ENCODE results near the gene TMEM80. TPM values are rescaled to one million over a fixed set of nuclear protein-coding genes. Genes with fewer than 3 reads are reported as not detected.

Gene TMEM80
- total RNA-seq, 2 donors from 2014 or later, result 66.0 to 70.9 TPM

DNA sequence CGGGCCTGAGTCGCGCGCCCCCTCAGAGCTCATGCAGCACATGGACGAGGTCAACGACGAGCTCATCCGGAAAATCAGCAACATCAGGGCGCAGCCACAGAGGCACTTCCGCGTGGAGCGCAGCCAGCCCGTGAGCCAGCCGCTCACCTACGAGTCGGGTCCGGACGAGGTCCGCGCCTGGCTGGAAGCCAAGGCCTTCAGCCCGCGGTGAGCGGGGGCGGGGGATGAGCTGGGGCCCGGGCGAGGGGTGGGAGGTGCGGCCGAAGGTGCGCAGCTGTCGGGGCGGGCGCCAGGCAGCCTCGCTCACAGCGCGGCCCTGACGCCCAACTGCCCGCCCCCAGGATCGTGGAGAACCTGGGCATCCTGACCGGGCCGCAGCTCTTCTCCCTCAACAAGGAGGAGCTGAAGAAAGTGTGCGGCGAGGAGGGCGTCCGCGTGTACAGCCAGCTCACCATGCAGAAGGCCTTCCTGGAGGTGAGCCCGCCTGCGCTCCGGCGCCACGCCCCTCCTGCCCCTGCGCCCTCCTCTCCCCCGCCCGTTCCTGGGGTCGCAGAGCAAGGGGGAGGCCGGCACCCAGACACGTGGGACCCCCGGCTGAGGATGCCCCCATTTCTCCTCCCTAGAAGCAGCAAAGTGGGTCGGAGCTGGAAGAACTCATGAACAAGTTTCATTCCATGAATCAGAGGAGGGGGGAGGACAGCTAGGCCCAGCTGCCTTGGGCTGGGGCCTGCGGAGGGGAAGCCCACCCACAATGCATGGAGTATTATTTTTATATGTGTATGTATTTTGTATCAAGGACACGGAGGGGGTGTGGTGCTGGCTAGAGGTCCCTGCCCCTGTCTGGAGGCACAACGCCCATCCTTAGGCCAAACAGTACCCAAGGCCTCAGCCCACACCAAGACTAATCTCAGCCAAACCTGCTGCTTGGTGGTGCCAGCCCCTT, 30.9 kb downstream of the TMEM80 start:
- Histone ChIP-seq H3K4me1 (replicated peaks) (peaks cover 13% of the 10 kb centered on the region), H3K27me3 (replicated peaks; ENCODE audit: insufficient read depth) (no peaks in the 10 kb centered on the region), H3K36me3 (no peaks in the 10 kb centered on the region), H3K4me3 (peak overlapping the region; percentile 11 to 23), H3K9me3 (no peaks in the 10 kb centered on the region), H3K27ac (peak overlapping the region; percentile 74 to 76)
- intact Hi-C loops (cut with DNase I), result no loop called here
- WGBS, result 10% methylated on average over 60 of the region's 61 CpGs
- TF ChIP-seq POLR2A (IDR thresholded peaks at IDR 0.05) (peak; percentile 29), CTCF (IDR thresholded peaks at IDR 0.05) (no peak), POLR2AphosphoS5 (IDR thresholded peaks at IDR 0.05) (peak; percentile 43)
- peak; percentile 75 for DNase-seq (ENCODE audit: low spot score)

DNA sequence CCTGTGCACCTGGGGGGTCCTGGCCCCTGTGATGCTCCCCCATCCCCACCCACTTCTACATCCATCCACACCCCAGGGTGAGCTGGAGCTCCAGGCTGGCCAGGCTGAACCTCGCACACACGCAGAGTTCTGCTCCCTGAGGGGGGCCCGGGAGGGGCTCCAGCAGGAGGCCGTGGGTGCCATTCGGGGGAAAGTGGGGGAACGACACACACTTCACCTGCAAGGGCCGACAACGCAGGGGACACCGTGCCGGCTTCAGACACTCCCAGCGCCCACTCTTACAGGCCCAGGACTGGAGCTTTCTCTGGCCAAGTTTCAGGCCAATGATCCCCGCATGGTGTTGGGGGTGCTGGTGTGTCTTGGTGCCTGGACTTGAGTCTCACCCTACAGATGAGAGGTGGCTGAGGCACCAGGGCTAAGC, 31.7 kb downstream of the TMEM80 start:
- Histone ChIP-seq H3K4me1 (replicated peaks) (peaks cover 13% of the 10 kb centered on the region), H3K36me3 (no peaks in the 10 kb centered on the region), H3K27ac (peak overlapping the region in 1 of 2 donors; percentile 4), H3K9me3 (no peaks in the 10 kb centered on the region), H3K4me3 (no peak overlapping the region), H3K27me3 (replicated peaks; ENCODE audit: insufficient read depth) (no peaks in the 10 kb centered on the region)
- TF ChIP-seq POLR2AphosphoS5 (IDR thresholded peaks at IDR 0.05), result no peak
- TF ChIP-seq POLR2A (IDR thresholded peaks at IDR 0.05), result no peak
- TF ChIP-seq CTCF (IDR thresholded peaks at IDR 0.05), result no peak
- DNase-seq (ENCODE audit: low spot score), result no peak
- WGBS, result 86% methylated on average over 12 of the region's 12 CpGs
- intact Hi-C loops (cut with DNase I), result no loop called here

DNA sequence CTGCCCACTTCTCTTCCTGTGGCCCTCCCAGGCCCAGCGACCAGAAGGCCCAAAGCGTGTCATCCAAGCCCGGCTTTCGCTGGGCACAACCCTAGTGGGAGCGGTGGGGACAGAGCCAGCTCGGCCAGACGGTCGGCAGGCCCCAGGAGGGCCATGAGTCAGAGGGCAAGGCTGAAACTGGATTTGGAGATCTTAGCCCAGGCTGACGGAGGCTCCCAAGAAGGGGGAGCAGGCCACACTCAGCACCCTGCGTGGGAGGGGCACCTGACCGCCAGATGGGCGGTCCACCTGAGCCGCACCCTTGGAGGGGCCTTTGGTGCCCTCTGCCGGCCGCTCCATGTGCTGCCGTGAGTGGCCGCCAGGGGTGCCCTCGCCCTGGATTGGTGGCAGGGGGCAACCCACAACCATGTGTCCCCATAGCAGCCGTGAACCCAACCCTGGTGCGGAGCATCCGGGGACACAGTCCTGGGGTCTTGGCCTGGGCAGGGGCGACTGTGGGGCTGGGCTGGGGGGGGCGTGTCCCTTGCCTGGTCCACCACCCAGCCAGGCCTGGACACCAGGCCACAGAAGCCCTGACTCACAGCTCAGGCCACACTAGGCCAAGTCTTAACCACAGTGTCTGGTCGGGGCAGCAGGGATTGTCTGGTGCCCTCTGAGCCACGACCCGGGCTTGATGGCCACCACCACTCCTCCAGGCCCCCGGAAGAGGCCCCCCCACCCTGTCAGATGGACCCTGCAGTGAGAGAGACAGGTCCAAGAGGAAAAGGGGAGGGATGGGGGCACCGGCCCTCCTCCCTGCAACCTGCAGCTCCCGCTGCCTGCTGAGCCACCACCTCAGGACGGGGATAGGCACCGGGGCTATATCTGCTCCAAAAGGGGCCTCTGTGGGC, 32.5 kb downstream of the TMEM80 start:
- peak; percentile 80 for DNase-seq (ENCODE audit: low spot score)
- Histone ChIP-seq H3K4me1 (replicated peaks) (peaks cover 13% of the 10 kb centered on the region), H3K4me3 (no peak overlapping the region), H3K9me3 (no peaks in the 10 kb centered on the region), H3K27me3 (replicated peaks; ENCODE audit: insufficient read depth) (no peaks in the 10 kb centered on the region), H3K27ac (peak overlapping the region in 1 of 2 donors; percentile 4), H3K36me3 (no peaks in the 10 kb centered on the region)
- TF ChIP-seq POLR2A (IDR thresholded peaks at IDR 0.05) (no peak), CTCF (IDR thresholded peaks at IDR 0.05) (peak; percentile 94 to 99 (median 97)), POLR2AphosphoS5 (IDR thresholded peaks at IDR 0.05) (peak; percentile 70)
- 48% methylated on average over 23 of the region's 31 CpGs for WGBS
- intact Hi-C loops (cut with DNase I), result no loop called here

- Histone ChIP-seq H3K4me1 (replicated peaks) (peaks cover 13% of the 10 kb centered on the region), H3K27me3 (replicated peaks; ENCODE audit: insufficient read depth) (no peaks in the 10 kb centered on the region), H3K9me3 (no peaks in the 10 kb centered on the region), H3K27ac (no peak overlapping the region), H3K36me3 (no peaks in the 10 kb centered on the region), H3K4me3 (no peak overlapping the region)
- no peak for TF ChIP-seq CTCF (IDR thresholded peaks at IDR 0.05)
- no peak for TF ChIP-seq POLR2AphosphoS5 (IDR thresholded peaks at IDR 0.05)
- TF ChIP-seq POLR2A (IDR thresholded peaks at IDR 0.05), result no peak
- intact Hi-C loops (cut with DNase I), result no loop called here
- no peak for DNase-seq (ENCODE audit: low spot score)
- 72% methylated on average over 15 of the region's 15 CpGs for WGBS
Measured at GRCh38 chr11:728901-729491, 33.4 kb downstream of the TMEM80 start.
